ENCODE measurements around the gene PTTG1IP2.

PTTG1IP2 gene

GRCh38 chr7:90433221-90433620 lies 36.2 kb upstream of the PTTG1IP2 start:
- no peak for DNase-seq
- in situ Hi-C loops (cut with HindIII; ENCODE audit: low pct_ligation_motif_present, low sequenced_read_pairs): no loop called here
- H3K36me3 ChIP-seq (replicated peaks): no peaks in the 10 kb centered on the region
- TF ChIP-seq, protein P1, sequence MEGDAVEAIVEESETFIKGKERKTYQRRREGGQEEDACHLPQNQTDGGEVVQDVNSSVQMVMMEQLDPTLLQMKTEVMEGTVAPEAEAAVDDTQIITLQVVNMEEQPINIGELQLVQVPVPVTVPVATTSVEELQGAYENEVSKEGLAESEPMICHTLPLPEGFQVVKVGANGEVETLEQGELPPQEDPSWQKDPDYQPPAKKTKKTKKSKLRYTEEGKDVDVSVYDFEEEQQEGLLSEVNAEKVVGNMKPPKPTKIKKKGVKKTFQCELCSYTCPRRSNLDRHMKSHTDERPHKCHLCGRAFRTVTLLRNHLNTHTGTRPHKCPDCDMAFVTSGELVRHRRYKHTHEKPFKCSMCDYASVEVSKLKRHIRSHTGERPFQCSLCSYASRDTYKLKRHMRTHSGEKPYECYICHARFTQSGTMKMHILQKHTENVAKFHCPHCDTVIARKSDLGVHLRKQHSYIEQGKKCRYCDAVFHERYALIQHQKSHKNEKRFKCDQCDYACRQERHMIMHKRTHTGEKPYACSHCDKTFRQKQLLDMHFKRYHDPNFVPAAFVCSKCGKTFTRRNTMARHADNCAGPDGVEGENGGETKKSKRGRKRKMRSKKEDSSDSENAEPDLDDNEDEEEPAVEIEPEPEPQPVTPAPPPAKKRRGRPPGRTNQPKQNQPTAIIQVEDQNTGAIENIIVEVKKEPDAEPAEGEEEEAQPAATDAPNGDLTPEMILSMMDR (IDR thresholded peaks at IDR 0.05; ENCODE audit: low read depth, low read length, missing control alignments): no peak
- H3K4me3 ChIP-seq (ENCODE audit: low read depth, low read length): no peak overlapping the region
- no peaks in the 10 kb centered on the region for H3K27me3 ChIP-seq (replicated peaks)
- H3K27ac ChIP-seq: no peak overlapping the region

- in situ Hi-C loops (cut with HindIII; ENCODE audit: low pct_ligation_motif_present, low sequenced_read_pairs): no loop called here
- no peaks in the 10 kb centered on the region for H3K36me3 ChIP-seq (replicated peaks)
- no peak overlapping the region for H3K27ac ChIP-seq
- H3K4me3 ChIP-seq (ENCODE audit: low read depth, low read length): no peak overlapping the region
- TF ChIP-seq, protein P1 (IDR thresholded peaks at IDR 0.05; ENCODE audit: low read depth, low read length, missing control alignments): no peak
- DNase-seq: no peak
- H3K27me3 ChIP-seq (replicated peaks): no peaks in the 10 kb centered on the region
Measured at GRCh38 chr7:90445633-90446032, 23.8 kb upstream of the PTTG1IP2 start.

DNA sequence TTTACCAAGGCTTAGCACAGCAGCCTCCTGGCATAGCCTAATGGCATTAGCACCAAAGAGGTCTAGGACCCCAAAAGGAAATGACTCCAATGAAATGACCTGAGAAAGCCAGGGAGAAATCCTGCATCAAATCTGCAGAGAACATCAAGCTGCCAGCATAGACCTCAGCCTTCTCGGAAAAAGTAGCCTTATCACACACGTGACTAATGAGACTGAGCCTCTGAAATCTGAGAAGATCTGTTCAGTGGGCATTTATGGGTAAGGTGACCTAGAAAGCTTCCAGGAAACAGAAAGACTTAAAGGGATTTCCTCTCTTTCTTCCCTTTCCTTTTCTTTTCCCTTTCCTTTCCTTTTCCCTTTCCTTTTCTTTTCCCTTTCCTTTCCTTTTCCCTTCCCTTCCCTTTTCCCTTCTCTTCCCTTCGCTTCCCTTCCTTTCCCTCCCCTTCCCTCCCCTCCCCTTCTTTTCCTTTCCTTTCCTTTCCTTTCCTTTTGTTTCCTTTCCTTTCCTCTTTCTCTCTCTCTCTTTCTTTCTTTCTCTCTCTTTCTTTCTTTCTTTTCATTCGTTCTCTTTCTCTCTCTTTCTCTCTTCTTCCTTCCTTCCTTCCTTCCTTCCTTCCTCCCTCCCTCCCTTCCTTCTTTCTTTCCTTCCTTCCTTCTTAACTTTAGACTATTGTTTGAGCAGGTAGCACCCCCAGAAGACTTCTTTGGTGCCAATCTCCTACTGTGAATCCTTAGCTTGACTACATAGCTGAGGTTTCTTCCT lies 23.1 kb upstream of the PTTG1IP2 start:
- no peak for DNase-seq
- TF ChIP-seq, protein P1 (IDR thresholded peaks at IDR 0.05; ENCODE audit: low read depth, low read length, missing control alignments): no peak
- Histone ChIP-seq H3K27me3 (replicated peaks) (no peaks in the 10 kb centered on the region), H3K4me3 (ENCODE audit: low read depth, low read length) (no peak overlapping the region), H3K27ac (no peak overlapping the region), H3K36me3 (replicated peaks) (no peaks in the 10 kb centered on the region)
- in situ Hi-C loops (cut with HindIII; ENCODE audit: low pct_ligation_motif_present, low sequenced_read_pairs): no loop called here

GRCh38 chr7:90453259-90453891 lies 16.1 kb upstream of the PTTG1IP2 start:
- H3K27me3 ChIP-seq (replicated peaks): no peaks in the 10 kb centered on the region
- H3K4me3 ChIP-seq (ENCODE audit: low read depth, low read length): no peak overlapping the region
- TF ChIP-seq, protein P1 (IDR thresholded peaks at IDR 0.05; ENCODE audit: low read depth, low read length, missing control alignments): no peak
- H3K36me3 ChIP-seq (replicated peaks): no peaks in the 10 kb centered on the region
- DNase-seq: no peak
- in situ Hi-C loops (cut with HindIII; ENCODE audit: low pct_ligation_motif_present, low sequenced_read_pairs): no loop called here
- no peak overlapping the region for H3K27ac ChIP-seq

GRCh38 chr7:90453931-90454330 lies 15.5 kb upstream of the PTTG1IP2 start:
- DNase-seq: no peak
- H3K36me3 ChIP-seq (replicated peaks): no peaks in the 10 kb centered on the region
- H3K27ac ChIP-seq: no peak overlapping the region
- H3K27me3 ChIP-seq (replicated peaks): no peaks in the 10 kb centered on the region
- TF ChIP-seq, protein P1 (IDR thresholded peaks at IDR 0.05; ENCODE audit: low read depth, low read length, missing control alignments): no peak
- in situ Hi-C loops (cut with HindIII; ENCODE audit: low pct_ligation_motif_present, low sequenced_read_pairs): no loop called here
- H3K4me3 ChIP-seq (ENCODE audit: low read depth, low read length): no peak overlapping the region
